Measurements from ENCODE around the gene IQGAP2.

The IQGAP2 gene

DNA sequence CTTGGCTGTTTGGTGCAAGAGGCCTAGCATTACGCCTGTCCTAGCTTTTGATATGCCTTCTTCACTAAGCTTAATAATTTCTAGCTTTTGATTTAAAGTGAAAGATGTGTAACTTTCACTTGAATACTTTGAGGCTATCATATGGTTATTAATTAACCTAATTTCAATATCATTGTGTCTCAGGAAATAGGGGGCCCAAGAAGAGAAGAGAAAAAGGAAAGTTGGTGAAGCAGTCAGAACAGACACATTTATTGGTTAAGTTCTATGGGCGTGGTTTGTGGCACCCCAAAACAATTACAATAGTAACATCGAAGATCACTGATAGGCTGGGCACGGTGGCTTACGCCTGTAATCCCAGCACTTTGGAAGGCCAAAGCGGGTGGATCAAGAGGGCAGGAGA is 261.0 kb downstream of the IQGAP2 start:
- H3K4me2 ChIP-seq (ENCODE audit: low read depth, low read length, poor library complexity, severe bottlenecking) = no peak overlapping the region
- no peaks in the 10 kb centered on the region for H3K9me3 ChIP-seq (ENCODE audit: insufficient read depth, low read depth, low read length)
- H3K79me2 ChIP-seq (ENCODE audit: insufficient read depth, low read length) = no peaks in the 10 kb centered on the region
- peaks cover 10% of the 10 kb centered on the region for H3K4me1 ChIP-seq (ENCODE audit: insufficient read depth, low read length, poor library complexity, severe bottlenecking)
- H3K9ac ChIP-seq (ENCODE audit: low read depth, low read length, poor library complexity, severe bottlenecking) = no peak overlapping the region
- H3K27me3 ChIP-seq (ENCODE audit: insufficient read depth, low read length, poor library complexity, severe bottlenecking) = no peaks in the 10 kb centered on the region
- no peak overlapping the region for H3K4me3 ChIP-seq (ENCODE audit: low read length, poor library complexity, severe bottlenecking)
- H4K20me1 ChIP-seq (ENCODE audit: insufficient read depth, low read length, poor library complexity, severe bottlenecking) = no peaks in the 10 kb centered on the region
- H2AFZ ChIP-seq (ENCODE audit: low read length) = no peak overlapping the region
- H3K36me3 ChIP-seq (ENCODE audit: insufficient read depth, low read length) = peaks cover 71% of the 10 kb centered on the region
- H3F3A ChIP-seq (ENCODE audit: low read depth) = no peaks in the 10 kb centered on the region
- H3K9me2 ChIP-seq (replicated peaks; ENCODE audit: low read depth, low read length) = no peaks in the 10 kb centered on the region
- TF ChIP-seq, protein P1, sequence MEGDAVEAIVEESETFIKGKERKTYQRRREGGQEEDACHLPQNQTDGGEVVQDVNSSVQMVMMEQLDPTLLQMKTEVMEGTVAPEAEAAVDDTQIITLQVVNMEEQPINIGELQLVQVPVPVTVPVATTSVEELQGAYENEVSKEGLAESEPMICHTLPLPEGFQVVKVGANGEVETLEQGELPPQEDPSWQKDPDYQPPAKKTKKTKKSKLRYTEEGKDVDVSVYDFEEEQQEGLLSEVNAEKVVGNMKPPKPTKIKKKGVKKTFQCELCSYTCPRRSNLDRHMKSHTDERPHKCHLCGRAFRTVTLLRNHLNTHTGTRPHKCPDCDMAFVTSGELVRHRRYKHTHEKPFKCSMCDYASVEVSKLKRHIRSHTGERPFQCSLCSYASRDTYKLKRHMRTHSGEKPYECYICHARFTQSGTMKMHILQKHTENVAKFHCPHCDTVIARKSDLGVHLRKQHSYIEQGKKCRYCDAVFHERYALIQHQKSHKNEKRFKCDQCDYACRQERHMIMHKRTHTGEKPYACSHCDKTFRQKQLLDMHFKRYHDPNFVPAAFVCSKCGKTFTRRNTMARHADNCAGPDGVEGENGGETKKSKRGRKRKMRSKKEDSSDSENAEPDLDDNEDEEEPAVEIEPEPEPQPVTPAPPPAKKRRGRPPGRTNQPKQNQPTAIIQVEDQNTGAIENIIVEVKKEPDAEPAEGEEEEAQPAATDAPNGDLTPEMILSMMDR (conservative IDR thresholded peaks at IDR 0.05; ENCODE audit: low read length) = no peak
- no peak for TF ChIP-seq EZH2phosphoT487 (IDR thresholded peaks at IDR 0.05; ENCODE audit: borderline replicate concordance)

DNA sequence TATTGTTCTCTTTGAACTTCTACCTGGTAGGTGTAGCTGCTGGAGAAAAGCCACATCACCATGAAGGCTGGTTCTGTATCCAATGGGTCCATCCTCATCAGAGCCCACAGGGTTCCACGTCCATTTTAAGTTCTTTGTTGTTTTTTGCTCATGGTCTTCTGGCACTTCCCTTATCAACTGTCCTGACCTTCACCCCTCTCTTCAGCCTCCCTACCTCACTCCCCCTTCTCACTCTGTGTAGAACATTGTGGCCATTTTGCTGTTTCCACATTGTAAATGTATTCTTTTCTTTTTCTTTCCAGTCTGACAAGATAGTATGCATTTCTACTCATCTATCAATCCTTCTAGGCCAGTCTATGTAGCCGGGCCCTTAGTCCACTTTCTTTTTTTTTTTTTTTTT is 264.4 kb downstream of the IQGAP2 start:
- no peaks in the 10 kb centered on the region for H4K20me1 ChIP-seq (ENCODE audit: insufficient read depth, low read length, poor library complexity, severe bottlenecking)
- H2AFZ ChIP-seq (ENCODE audit: low read length) = no peak overlapping the region
- H3K79me2 ChIP-seq (ENCODE audit: insufficient read depth, low read length) = no peaks in the 10 kb centered on the region
- no peak for TF ChIP-seq EZH2phosphoT487 (IDR thresholded peaks at IDR 0.05; ENCODE audit: borderline replicate concordance)
- TF ChIP-seq, protein P1 (conservative IDR thresholded peaks at IDR 0.05; ENCODE audit: low read length) = no peak
- no peak overlapping the region for H3K4me2 ChIP-seq (ENCODE audit: low read depth, low read length, poor library complexity, severe bottlenecking)
- no peaks in the 10 kb centered on the region for H3K9me2 ChIP-seq (replicated peaks; ENCODE audit: low read depth, low read length)
- H3K27me3 ChIP-seq (ENCODE audit: insufficient read depth, low read length, poor library complexity, severe bottlenecking) = no peaks in the 10 kb centered on the region
- H3K9ac ChIP-seq (ENCODE audit: low read depth, low read length, poor library complexity, severe bottlenecking) = no peak overlapping the region
- no peaks in the 10 kb centered on the region for H3K9me3 ChIP-seq (ENCODE audit: insufficient read depth, low read depth, low read length)
- H3K36me3 ChIP-seq (ENCODE audit: insufficient read depth, low read length) = peaks cover 80% of the 10 kb centered on the region; the same call in 1 of the 2 replicates
- no peaks in the 10 kb centered on the region for H3F3A ChIP-seq (ENCODE audit: low read depth)
- H3K4me1 ChIP-seq (ENCODE audit: insufficient read depth, low read length, poor library complexity, severe bottlenecking) = no peaks in the 10 kb centered on the region
- no peak overlapping the region for H3K4me3 ChIP-seq (ENCODE audit: low read length, poor library complexity, severe bottlenecking)

DNA sequence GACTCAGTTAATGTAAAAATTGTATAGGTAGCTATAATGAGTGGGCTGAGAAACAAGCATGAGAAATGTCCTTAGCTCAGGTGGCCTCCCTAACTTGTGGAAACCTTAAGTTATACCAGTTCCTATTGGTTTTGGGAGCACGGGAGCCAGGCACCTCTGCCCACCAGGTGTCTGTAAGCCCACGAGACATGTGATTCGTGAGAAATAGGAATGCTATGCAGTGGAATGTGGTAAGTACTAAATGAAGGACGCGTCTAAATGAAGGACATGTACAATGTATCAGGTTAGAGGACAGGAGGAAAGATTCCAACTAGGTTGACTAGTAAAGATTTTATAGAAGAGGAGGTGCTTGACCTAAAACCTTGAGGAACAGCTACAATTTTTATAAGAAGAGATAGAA is 266.2 kb downstream of the IQGAP2 start:
- Histone ChIP-seq H3F3A (ENCODE audit: low read depth) (no peaks in the 10 kb centered on the region), H4K20me1 (ENCODE audit: insufficient read depth, low read length, poor library complexity, severe bottlenecking) (no peaks in the 10 kb centered on the region), H3K9me2 (replicated peaks; ENCODE audit: low read depth, low read length) (no peaks in the 10 kb centered on the region), H3K4me2 (ENCODE audit: low read depth, low read length, poor library complexity, severe bottlenecking) (no peak overlapping the region), H3K79me2 (ENCODE audit: insufficient read depth, low read length) (no peaks in the 10 kb centered on the region), H3K4me3 (ENCODE audit: low read length, poor library complexity, severe bottlenecking) (no peak overlapping the region), H2AFZ (ENCODE audit: low read length) (no peak overlapping the region), H3K4me1 (ENCODE audit: insufficient read depth, low read length, poor library complexity, severe bottlenecking) (no peaks in the 10 kb centered on the region), H3K9me3 (ENCODE audit: insufficient read depth, low read depth, low read length) (no peaks in the 10 kb centered on the region), H3K36me3 (ENCODE audit: insufficient read depth, low read length) (peaks cover 78% of the 10 kb centered on the region; the same call in 1 of the 2 replicates), H3K9ac (ENCODE audit: low read depth, low read length, poor library complexity, severe bottlenecking) (no peak overlapping the region), H3K27me3 (ENCODE audit: insufficient read depth, low read length, poor library complexity, severe bottlenecking) (no peaks in the 10 kb centered on the region)
- TF ChIP-seq, protein P1 (conservative IDR thresholded peaks at IDR 0.05; ENCODE audit: low read length) = no peak
- TF ChIP-seq EZH2phosphoT487 (IDR thresholded peaks at IDR 0.05; ENCODE audit: borderline replicate concordance) = no peak
